Pancreas (tissue), 10 donors: ENCODE measurements around the gene IGFL2. TPM values are rescaled to one million over a fixed set of nuclear protein-coding genes. Genes with fewer than 3 reads are reported as not detected.
"Not testable (repeated sequence)": the region's sequence is repeated elsewhere in the genome, so short reads cannot be mapped to it uniquely, and the experiment has no call there.

Source experiments
- ATAC-seq, 4 donors: fragments of 200-7000 bp; cut with Tn5 transposase; one replicate each; pipeline versions ENCODE4 v1.8.0 to v1.9.1; 2020; ENCODE audit warnings: mild to moderate bottlenecking in 4 of 4, moderate library complexity in 4 of 4
- DNase-seq, 6 donors: peaks; one replicate each; pipeline ENCODE4 v3.0.0-alpha.2; 2020
- FAIRE-seq: peaks from 2 replicates; lab custom pipeline; 2012; peaks lifted over from hg19 to GRCh38; lab: Jason Lieb, UNC
- H3K27ac ChIP-seq, 4 donors: fragments of 200-600 bp; sonication (generic); 1 replicate in 3 of 4; 2 replicates in 1 of 4; pipeline versions ENCODE4 v1.5.0 to v1.8.0; 2020
- H3K27me3 ChIP-seq, 4 donors: fragments of 200-600 bp; one replicate each; pipeline ENCODE4 v1.8.0; 2021
- H3K36me3 ChIP-seq, 3 donors: fragments of 200-600 bp; sonication (generic) in 1 of 3; one replicate each; pipeline versions ENCODE4 v1.5.0 to v1.8.0; 2020 to 2021
- H3K4me1 ChIP-seq, 3 donors: fragments of 200-600 bp; one replicate each; pipeline ENCODE4 v1.8.0; 2021
- H3K4me3 ChIP-seq, 4 donors: fragments of 200-600 bp; sonication (generic) in 2 of 4; one replicate each; pipeline versions ENCODE4 v1.5.0 to v1.8.0; 2020 to 2021
- H3K9me3 ChIP-seq, 4 donors: fragments of 200-600 bp; one replicate each; pipeline ENCODE4 v1.8.0; 2021
- WGBS, 2 donors: extraction: QIAGEN DNeasy Blood & Tissue Kit; methylation state at CpG; one replicate each; pipeline ENCODE4 v1.1.7; 2013; 5-methylcytosine and 5-hydroxymethylcytosine counted together
- intact Hi-C, 3 donors: fragments of 100-400 bp; cut with DNase I; formaldehyde crosslinking; loops; one replicate each; pipeline versions ENCODE4 v1.11.1 to v1.14.2; 2022
- polyA plus RNA-seq, 2 donors: library from polyadenylated mRNA; stranded (reverse); fragments of 200-250 nt; gene quantifications; one replicate each; pipeline ENCODE4 v1.2.3, GENCODE V29; 2013
- total RNA-seq, 6 donors: library from RNA; stranded (reverse); fragmentation: NEBNext Ultra II Directional in 4 of 6; extraction: Animal tissue kit (Norgen Biotek cat#: 25700) in 4 of 6; gene quantifications; one replicate each; pipeline versions ENCODE4 v1.2.1 to v1.2.4, GENCODE V29; 2021 to 2023
- TF ChIP-seq, protein P1 (sequence below), 4 donors: fragments of 200-600 bp; sonication (generic) in 3 of 4; IDR thresholded peaks; one replicate each; pipeline versions ENCODE4 v1.5.0 to v1.8.0; 2021; ENCODE audit warnings: antibody characterized with exemption in 4 of 4
- donor health status: healthy with polysubstance abuse.
- donor health status: DM: no; HTN: no; CAD: no; lungs with moderate emphysema.
- donor health status: DM: no; HTN: no; CAD: no.
- donor health status: control.
- donor health status: control.
- donor health status: Bipolar disorder and iron deficiency.
- donor health status: DM: yes; HTN: yes; CAD: no.
- donor health status: DM: no; HTN: no; CAD: no.
- donor health status: DM: no; HTN: no; CAD: no.
- donor health status: DM: yes; HTN: yes; CAD: no.

Gene IGFL2
- total and polyA plus RNA-seq, 8 donors = not detected

DNA sequence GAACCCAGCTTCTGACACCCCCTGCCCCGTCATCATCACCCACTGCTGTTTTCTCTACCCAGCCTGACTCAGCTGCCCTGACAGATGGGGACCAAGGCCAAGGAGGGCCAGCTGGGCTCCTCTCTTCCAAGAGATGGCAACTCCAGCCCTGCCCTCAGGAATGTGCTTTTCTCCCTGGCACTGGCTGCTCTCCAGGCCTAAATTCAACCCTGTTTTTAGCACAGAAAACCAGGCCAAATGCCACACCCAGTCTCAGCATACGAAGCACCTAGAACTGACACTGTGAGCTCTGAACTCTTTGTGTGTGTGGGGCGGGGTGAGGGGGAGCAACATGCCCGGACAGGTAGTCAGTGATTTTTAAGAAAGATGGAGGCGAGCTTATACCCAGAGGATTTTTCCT, 58.1 kb downstream of the IGFL2 start:
- no peaks in the 10 kb centered on the region for H3K4me1 ChIP-seq
- TF ChIP-seq, protein P1, sequence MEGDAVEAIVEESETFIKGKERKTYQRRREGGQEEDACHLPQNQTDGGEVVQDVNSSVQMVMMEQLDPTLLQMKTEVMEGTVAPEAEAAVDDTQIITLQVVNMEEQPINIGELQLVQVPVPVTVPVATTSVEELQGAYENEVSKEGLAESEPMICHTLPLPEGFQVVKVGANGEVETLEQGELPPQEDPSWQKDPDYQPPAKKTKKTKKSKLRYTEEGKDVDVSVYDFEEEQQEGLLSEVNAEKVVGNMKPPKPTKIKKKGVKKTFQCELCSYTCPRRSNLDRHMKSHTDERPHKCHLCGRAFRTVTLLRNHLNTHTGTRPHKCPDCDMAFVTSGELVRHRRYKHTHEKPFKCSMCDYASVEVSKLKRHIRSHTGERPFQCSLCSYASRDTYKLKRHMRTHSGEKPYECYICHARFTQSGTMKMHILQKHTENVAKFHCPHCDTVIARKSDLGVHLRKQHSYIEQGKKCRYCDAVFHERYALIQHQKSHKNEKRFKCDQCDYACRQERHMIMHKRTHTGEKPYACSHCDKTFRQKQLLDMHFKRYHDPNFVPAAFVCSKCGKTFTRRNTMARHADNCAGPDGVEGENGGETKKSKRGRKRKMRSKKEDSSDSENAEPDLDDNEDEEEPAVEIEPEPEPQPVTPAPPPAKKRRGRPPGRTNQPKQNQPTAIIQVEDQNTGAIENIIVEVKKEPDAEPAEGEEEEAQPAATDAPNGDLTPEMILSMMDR (IDR thresholded peaks at IDR 0.05) = no peak
- no peaks in the 10 kb centered on the region for H3K36me3 ChIP-seq
- FAIRE-seq (no peak), DNase-seq (no peak), ATAC-seq (no peak)
- H3K27ac ChIP-seq = no peak overlapping the region
- H3K27me3 ChIP-seq = no peaks in the 10 kb centered on the region
- no peaks in the 10 kb centered on the region for H3K9me3 ChIP-seq
- H3K4me3 ChIP-seq = no peak overlapping the region
- intact Hi-C loops = no loop called here
- WGBS, 2 donors = 62 to 72% methylated on average over 5 of the region's 5 CpGs

DNA sequence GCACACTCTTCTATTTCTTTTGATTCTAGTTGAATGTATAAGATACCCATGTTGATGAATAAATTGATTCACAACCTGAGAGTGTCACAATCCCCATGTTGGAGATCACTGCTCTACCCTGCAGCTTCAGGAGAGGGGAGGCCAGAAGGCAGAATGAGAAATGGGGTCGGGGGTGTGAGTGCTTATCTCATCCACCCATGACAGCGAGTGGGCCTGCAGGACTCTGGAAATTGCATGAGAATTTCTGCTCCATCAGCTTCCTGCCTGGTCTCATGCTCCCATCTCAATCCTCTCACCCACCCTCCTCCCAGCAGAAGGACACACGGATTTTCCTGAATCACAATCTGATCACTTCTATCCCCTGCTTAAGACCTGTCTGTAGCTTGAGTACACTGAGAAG, 58.6 kb downstream of the IGFL2 start:
- ATAC-seq (no peak), DNase-seq (no peak), FAIRE-seq (no peak)
- H3K27ac ChIP-seq = no peak overlapping the region
- TF ChIP-seq, protein P1 (IDR thresholded peaks at IDR 0.05) = no peak
- WGBS, 2 donors = 53% methylated on average over 3 of the region's 3 CpGs
- H3K9me3 ChIP-seq = no peaks in the 10 kb centered on the region
- no peak overlapping the region for H3K4me3 ChIP-seq
- no peaks in the 10 kb centered on the region for H3K27me3 ChIP-seq
- H3K4me1 ChIP-seq = no peaks in the 10 kb centered on the region
- intact Hi-C loops = no loop called here
- no peaks in the 10 kb centered on the region for H3K36me3 ChIP-seq

DNA sequence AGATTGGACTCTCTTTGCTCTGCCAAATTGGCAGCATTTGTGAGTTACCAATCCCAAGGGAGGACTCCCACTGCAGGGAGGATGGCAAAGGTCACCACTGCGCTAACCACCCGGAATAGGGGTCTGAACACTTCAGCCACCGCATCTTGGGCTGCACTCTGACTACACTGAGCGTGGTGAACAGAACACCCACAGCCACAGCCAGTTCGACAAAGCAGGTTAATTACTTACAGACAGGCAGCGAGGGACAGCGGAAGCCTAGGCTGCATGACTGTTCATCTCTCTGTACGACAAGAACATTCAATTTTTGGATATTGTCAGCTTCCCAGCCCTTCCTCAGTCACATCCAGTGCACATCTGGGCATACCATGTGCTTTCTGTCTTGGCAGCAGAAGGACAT, 59.8 kb downstream of the IGFL2 start:
- FAIRE-seq, H3K36me3 ChIP-seq, H3K27me3 ChIP-seq: not testable (repeated sequence)

DNA sequence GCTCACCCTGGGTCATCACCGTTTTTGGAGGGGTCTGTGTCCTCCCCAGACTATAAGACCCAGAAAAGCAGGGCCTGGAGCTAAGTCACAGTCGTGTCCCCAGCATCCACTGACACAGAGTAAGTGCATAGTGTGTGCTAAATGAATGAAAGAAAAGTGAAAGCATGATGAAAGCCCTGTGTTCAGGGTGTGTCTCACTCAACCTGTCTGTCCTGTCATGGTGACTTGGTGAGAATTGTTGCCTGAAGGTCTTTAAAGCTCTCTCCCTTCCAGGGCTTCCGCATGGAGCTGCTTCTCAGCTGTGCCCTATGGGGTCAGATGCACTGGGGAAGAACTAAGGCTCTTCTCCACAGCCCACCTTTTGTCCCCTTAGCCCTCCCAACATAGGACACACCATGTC, 61.0 kb downstream of the IGFL2 start:
- DNase-seq (no peak), FAIRE-seq (no peak), ATAC-seq (no peak)
- no peaks in the 10 kb centered on the region for H3K36me3 ChIP-seq
- no peaks in the 10 kb centered on the region for H3K9me3 ChIP-seq
- no peaks in the 10 kb centered on the region for H3K27me3 ChIP-seq
- H3K27ac ChIP-seq = no peak overlapping the region
- 56 to 64% methylated on average over 3 of the region's 3 CpGs for WGBS, 2 donors
- TF ChIP-seq, protein P1 (IDR thresholded peaks at IDR 0.05) = no peak
- no peaks in the 10 kb centered on the region for H3K4me1 ChIP-seq
- H3K4me3 ChIP-seq = no peak overlapping the region
- intact Hi-C loops = no loop called here

More for the DNA sequence above, 59.8 kb downstream of the IGFL2 start:
- H3K4me1 ChIP-seq, DNase-seq, ATAC-seq, H3K4me3 ChIP-seq, intact Hi-C loops, H3K27ac ChIP-seq, H3K9me3 ChIP-seq: not testable (repeated sequence)
- 67 to 76% methylated on average over 5 to 6 of the region's 8 CpGs for WGBS, 2 donors

DNA sequence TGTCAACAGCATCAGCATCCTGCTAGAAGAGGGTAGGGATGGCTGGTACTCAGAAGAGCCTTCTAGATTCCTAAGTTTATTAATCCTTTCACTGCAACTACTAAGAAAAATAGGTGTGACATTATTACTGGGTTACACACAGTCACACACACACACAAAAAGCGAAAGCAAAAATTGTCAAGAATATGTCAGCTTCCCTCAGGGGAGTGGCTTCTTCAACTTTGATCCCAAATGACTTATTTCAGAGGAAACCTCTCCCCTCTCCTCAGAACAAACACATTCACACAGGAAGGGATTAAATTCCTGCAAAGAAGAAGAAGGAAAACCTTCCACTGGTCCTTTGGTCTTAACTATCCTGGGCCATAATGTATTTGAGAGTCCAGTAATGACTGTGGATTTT, 61.4 kb downstream of the IGFL2 start:
- Histone ChIP-seq H3K4me3 (no peak overlapping the region), H3K9me3 (no peaks in the 10 kb centered on the region), H3K27me3 (no peaks in the 10 kb centered on the region), H3K27ac (no peak overlapping the region), H3K4me1 (no peaks in the 10 kb centered on the region), H3K36me3 (no peaks in the 10 kb centered on the region)
- FAIRE-seq = no peak
- 63% methylated on average over 1 of the region's 1 CpG for WGBS, 2 donors
- intact Hi-C loops = no loop called here
- no peak for DNase-seq
- TF ChIP-seq, protein P1 (IDR thresholded peaks at IDR 0.05) = no peak
- ATAC-seq = no peak
